ENCODE results near the gene NAPG.

DNA sequence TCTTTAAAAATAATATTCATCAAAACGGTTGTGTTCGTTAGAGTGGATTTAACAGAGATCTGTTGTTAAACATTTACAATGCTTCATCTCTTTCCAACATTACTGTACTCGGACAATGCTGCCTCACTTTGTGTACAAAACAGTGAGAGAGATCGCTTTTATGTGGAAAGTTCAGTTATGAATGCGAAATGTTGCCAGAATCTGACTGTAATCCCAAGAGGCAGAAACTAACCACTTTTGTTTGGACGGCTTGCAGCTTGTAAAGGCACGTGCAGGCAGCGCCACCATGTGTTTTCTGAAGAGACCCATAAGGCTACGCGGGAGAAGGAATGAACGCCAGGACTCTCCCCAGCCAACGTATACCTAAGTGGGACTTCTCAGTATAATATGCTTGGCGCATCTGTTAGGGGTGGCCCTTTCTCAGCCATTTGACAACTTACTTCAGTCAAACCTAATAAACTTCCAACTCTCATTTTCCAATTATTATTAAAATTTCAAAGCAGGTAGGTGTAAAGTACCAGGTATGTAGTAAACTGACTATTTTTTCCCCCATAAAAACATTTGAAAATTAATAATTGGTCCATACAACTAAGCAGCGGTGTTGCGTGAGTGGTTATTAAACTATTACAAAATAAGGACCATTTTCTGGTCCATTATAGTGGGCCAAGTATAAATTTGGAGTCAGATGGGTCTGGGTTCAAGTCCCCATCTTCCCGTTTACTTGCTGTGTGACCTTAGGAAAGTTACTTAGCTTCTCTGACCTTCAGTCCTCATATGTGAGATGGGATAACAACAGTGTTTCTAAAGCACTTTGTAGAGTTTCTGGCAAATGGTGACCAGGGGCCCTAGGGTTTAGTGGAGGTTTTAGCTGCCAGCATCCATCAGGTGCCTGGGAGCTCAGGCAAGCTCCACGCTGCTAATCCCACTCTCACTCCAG lies 5.6 kb upstream of the NAPG start:
- TF ChIP-seq, protein P1, sequence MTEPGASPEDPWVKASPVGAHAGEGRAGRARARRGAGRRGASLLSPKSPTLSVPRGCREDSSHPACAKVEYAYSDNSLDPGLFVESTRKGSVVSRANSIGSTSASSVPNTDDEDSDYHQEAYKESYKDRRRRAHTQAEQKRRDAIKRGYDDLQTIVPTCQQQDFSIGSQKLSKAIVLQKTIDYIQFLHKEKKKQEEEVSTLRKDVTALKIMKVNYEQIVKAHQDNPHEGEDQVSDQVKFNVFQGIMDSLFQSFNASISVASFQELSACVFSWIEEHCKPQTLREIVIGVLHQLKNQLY (CRISPR knock-in tag; IDR thresholded peaks at IDR 0.05) = no peak
- TF ChIP-seq, protein P2, sequence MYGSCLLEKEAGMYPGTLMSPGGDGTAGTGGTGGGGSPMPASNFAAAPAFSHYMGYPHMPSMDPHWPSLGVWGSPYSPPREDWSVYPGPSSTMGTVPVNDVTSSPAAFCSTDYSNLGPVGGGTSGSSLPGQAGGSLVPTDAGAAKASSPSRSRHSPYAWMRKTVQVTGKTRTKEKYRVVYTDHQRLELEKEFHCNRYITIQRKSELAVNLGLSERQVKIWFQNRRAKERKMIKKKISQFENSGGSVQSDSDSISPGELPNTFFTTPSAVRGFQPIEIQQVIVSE (CRISPR knock-in tag; IDR thresholded peaks at IDR 0.05; ENCODE audit: borderline replicate concordance) = no peak
- TF ChIP-seq CTCF (IDR thresholded peaks at IDR 0.05) = peak; percentile 57
- TF ChIP-seq TEAD4 (CRISPR knock-in tag; IDR thresholded peaks at IDR 0.05) = no peak
- TF ChIP-seq, protein P3, sequence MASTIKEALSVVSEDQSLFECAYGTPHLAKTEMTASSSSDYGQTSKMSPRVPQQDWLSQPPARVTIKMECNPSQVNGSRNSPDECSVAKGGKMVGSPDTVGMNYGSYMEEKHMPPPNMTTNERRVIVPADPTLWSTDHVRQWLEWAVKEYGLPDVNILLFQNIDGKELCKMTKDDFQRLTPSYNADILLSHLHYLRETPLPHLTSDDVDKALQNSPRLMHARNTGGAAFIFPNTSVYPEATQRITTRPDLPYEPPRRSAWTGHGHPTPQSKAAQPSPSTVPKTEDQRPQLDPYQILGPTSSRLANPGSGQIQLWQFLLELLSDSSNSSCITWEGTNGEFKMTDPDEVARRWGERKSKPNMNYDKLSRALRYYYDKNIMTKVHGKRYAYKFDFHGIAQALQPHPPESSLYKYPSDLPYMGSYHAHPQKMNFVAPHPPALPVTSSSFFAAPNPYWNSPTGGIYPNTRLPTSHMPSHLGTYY (CRISPR knock-in tag; IDR thresholded peaks at IDR 0.05) = no peak
- no peak for TF ChIP-seq ZBTB21 (CRISPR knock-in tag; IDR thresholded peaks at IDR 0.05; ENCODE audit: borderline replicate concordance)
- TF ChIP-seq CREM (CRISPR knock-in tag; IDR thresholded peaks at IDR 0.05) = no peak
- no peak for TF ChIP-seq ATF6 (CRISPR knock-in tag; IDR thresholded peaks at IDR 0.05)
- TF ChIP-seq ATF1 (CRISPR knock-in tag; IDR thresholded peaks at IDR 0.05) = no peak
